Ovary (tissue), 9 donors: ENCODE results near the gene HDDC3. TPM values are rescaled to one million over a fixed set of nuclear protein-coding genes. Genes with fewer than 3 reads are reported as not detected.
"Not testable (repeated sequence)": the region's sequence is repeated elsewhere in the genome, so short reads cannot be mapped to it uniquely, and the experiment has no call there.

ENCODE experiments used
- DNase-seq, 5 donors: peaks; one replicate each; pipeline ENCODE4 v3.0.0-alpha.2; 2019 to 2020
- H3K27ac ChIP-seq, 2 donors: fragments of 200-600 bp; one replicate each; pipeline versions ENCODE4 v1.5.1 to v1.8.0; 2019 to 2022
- H3K27me3 ChIP-seq: fragments of 200-600 bp; one replicate; pipeline ENCODE4 v1.8.0; 2022
- H3K36me3 ChIP-seq: fragments of 200-600 bp; sonication (generic); one replicate; pipeline ENCODE4 v1.5.1; 2019
- H3K4me1 ChIP-seq: one replicate; pipeline ENCODE4 v1.8.1; 2013; ENCODE audit warnings: mild to moderate bottlenecking, moderate library complexity; ENCODE audit not compliant: insufficient read depth
- H3K4me3 ChIP-seq: fragments of 200-600 bp; sonication (generic); one replicate; pipeline ENCODE4 v1.5.1; 2017
- H3K9me3 ChIP-seq, 2 donors: fragments of 200-600 bp in 1 of 2; sonication (generic) in 1 of 2; one replicate each; pipeline versions ENCODE4 v1.5.1 to v1.8.1; 2013 to 2019; ENCODE audit warnings: mild to moderate bottlenecking in 1 of 2, moderate library complexity in 1 of 2
- EP300 ChIP-seq: sonication (generic); formaldehyde crosslinking; IDR thresholded peaks from one replicate; pipeline ENCODE4 v1.6.1; 2017; ENCODE audit warnings: antibody characterized with exemption
- POLR2A ChIP-seq: fragments of 450-650 bp; IDR thresholded peaks from one replicate; pipeline ENCODE4 v1.6.1; 2017; ENCODE audit warnings: antibody characterized with exemption, mild to moderate bottlenecking, moderate library complexity
- WGBS, 3 donors: extraction: QIAGEN DNeasy Blood & Tissue Kit in 1 of 3; methylation state at CpG; one replicate each; pipeline versions ENCODE4 v1.1.5 to v1.1.7; 2013 to 2017; 5-methylcytosine and 5-hydroxymethylcytosine counted together
- intact Hi-C, 4 donors: fragments of 100-400 bp; cut with DNase I; formaldehyde crosslinking; loops; one replicate each; pipeline versions ENCODE4 v1.11.0 to v1.15.1; 2022 to 2023
- polyA plus RNA-seq, 2 donors: library from polyadenylated mRNA; stranded (reverse); fragments of 200-250 nt in 1 of 2; fragments of 350-450 nt in 1 of 2; fragmentation: Illumina TruSeq in 1 of 2; extraction: RNeasy Lipid Tissue Mini Kit (QIAGEN cat#74804) in 1 of 2; gene quantifications; one replicate each; pipeline ENCODE4 v1.2.3, GENCODE V29; 2013 to 2014
- total RNA-seq, 7 donors: library from RNA; depleted of rRNA in 2 of 7; stranded (reverse); fragments of >200 nt in 2 of 7; fragmentation: NEBNext Ultra II Directional in 3 of 7; extraction: Animal tissue kit (Norgen Biotek cat#: 25700) in 3 of 7; gene quantifications; one replicate each; pipeline versions ENCODE4 v1.1.0 to v1.2.4, GENCODE V29; 2016 to 2023
- TF ChIP-seq, protein P1 (sequence below), 3 donors: fragments of 450-650 bp in 2 of 3; fragments of 200-600 bp in 1 of 3; IDR thresholded peaks; one replicate each; pipeline versions ENCODE4 v1.5.1 to v1.8.0; 2016 to 2022; ENCODE audit warnings: antibody characterized with exemption in 3 of 3, mild to moderate bottlenecking in 1 of 3
- donor health status: DM: no; HTN: no; CAD: no; lungs with moderate emphysema.
- donor health status: DM: no; HTN: no; CAD: no.
- donor health status: Bipolar disorder and iron deficiency.
- donor health status: DM: yes; HTN: yes; CAD: no.
- donor health status: DM: no; HTN: no; CAD: no.
- donor health status: DM: yes; HTN: yes; CAD: no.

HDDC3 gene
- total and polyA plus RNA-seq, 9 donors, result 11.7 to 17.2 (median 13.2) TPM

DNA sequence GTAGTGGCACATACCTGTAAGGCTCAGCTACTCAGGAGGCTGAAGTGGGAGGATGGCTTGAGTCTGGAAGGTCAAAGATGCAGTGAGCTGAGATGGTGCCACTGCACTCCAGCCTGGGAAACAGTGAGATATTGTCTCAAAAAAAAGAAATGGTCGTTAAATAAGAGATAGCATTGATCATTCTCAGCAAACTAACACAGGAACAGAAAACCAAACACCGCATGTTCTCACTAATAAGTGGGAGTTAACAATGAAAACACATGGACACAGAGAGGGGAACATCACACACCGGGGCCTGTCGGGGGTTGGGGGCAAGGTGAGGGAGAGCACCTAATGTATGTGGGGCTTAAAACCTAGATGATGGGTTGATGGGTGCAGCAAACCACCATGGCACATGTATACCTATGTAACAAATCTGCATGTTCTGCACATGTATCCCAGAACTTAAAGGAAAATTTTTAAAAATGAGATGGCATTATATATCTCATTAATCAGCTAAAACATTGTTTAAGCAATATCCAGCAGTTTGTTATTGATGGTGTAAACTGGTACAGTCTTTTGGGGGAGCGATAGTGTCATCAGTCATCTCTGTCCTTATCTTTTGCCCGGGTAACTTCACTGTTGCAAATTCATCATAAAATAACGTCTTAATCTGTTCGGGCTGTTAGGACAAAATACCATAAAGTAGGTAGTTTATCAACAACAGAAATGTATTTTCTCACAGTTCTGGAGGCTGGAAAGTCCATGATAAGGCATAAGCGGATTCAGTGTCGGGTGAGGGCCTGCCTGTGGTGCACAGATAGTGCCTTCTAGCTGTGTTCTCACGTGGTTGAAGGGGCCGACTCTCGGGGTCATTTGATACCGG, 30.9 kb downstream of the HDDC3 start:
- Histone ChIP-seq H3K4me3 (no peak overlapping the region), H3K27ac (peak overlapping the region in 1 of 2 donors; percentile 83), H3K4me1 (peaks cover 2% of the 10 kb centered on the region), H3K27me3 (no peaks in the 10 kb centered on the region), H3K9me3 (no peaks in the 10 kb centered on the region), H3K36me3 (no peaks in the 10 kb centered on the region)
- no peak for DNase-seq
- TF ChIP-seq EP300, result no peak
- TF ChIP-seq POLR2A, result no peak
- TF ChIP-seq, protein P1, sequence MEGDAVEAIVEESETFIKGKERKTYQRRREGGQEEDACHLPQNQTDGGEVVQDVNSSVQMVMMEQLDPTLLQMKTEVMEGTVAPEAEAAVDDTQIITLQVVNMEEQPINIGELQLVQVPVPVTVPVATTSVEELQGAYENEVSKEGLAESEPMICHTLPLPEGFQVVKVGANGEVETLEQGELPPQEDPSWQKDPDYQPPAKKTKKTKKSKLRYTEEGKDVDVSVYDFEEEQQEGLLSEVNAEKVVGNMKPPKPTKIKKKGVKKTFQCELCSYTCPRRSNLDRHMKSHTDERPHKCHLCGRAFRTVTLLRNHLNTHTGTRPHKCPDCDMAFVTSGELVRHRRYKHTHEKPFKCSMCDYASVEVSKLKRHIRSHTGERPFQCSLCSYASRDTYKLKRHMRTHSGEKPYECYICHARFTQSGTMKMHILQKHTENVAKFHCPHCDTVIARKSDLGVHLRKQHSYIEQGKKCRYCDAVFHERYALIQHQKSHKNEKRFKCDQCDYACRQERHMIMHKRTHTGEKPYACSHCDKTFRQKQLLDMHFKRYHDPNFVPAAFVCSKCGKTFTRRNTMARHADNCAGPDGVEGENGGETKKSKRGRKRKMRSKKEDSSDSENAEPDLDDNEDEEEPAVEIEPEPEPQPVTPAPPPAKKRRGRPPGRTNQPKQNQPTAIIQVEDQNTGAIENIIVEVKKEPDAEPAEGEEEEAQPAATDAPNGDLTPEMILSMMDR (IDR thresholded peaks at IDR 0.05), result no peak
- 36 to 43% (median 40%) methylated on average over 14 of the region's 14 CpGs for WGBS, 3 donors
- intact Hi-C loops, result loop anchor here in 1 of 4 donors (1.0 kb wide), 1 partner anchor 33 kb away; no protein-coding TSS in a partner anchor

DNA sequence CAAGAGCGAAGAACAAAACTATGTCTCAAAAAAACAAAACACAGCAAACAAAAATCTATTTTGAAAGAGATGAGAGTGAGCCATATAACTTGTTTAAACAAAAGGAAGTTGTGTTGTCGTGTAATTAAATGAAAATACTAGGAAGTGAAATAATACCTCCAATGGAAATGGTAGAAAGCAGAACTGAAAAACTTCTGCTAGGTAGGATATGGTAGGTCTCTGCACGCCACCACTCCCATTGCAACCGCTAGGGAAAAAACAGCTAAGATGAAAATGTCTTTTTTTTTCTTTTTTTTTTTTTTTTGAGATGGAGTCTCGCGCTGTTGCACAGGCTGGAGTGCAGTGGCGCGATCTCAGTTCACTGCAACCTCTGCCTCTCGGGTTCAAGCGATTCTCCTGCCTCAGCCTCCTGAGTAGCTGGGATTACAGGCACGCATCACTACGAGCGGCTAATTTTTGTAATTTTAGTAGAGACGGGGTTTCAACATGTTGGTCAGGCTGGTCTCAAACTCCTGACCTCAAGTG, 35.2 kb downstream of the HDDC3 start:
- intact Hi-C loops, H3K4me1 ChIP-seq: not testable (repeated sequence)
- 91 to 94% (median 92%) methylated on average over 14 of the region's 14 CpGs for WGBS, 3 donors

DNA sequence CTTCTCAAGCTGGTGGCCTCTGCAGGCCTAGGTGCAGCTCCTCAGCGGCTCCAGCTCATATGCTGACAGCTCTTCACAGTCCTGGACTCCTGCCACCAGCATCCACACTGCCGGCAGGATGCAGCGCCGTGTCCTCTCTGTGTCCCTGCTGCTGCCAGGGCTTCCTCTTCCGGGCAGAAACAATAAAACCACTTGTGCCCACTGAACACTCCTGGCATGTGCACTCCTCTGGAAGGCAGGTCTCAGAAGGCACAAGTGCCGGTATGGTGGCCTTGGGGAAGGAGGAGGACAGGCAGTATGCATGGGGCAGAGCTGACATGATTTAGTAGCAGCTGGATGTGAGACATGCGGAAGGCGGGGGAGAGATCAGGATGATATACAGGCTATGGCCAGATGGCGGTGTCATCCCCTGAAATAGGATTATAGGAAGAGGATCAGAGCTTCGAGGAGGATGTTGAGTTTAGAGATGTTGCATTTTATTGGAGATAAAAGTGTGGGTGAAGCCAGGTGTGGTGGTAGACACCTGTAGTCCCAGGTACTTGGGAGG, 36.7 kb downstream of the HDDC3 start:
- Histone ChIP-seq H3K27ac (no peak overlapping the region), H3K4me1 (no peaks in the 10 kb centered on the region), H3K27me3 (no peaks in the 10 kb centered on the region), H3K9me3 (no peaks in the 10 kb centered on the region), H3K36me3 (no peaks in the 10 kb centered on the region), H3K4me3 (no peak overlapping the region)
- no peak for TF ChIP-seq POLR2A
- no peak for DNase-seq
- intact Hi-C loops, result no loop called here
- 48 to 66% (median 58%) methylated on average over 10 of the region's 10 CpGs for WGBS, 3 donors

More for the DNA sequence above, 35.2 kb downstream of the HDDC3 start:
- not testable (repeated sequence) for H3K9me3 ChIP-seq, H3K27ac ChIP-seq, H3K4me3 ChIP-seq, H3K27me3 ChIP-seq, H3K36me3 ChIP-seq, DNase-seq

DNA sequence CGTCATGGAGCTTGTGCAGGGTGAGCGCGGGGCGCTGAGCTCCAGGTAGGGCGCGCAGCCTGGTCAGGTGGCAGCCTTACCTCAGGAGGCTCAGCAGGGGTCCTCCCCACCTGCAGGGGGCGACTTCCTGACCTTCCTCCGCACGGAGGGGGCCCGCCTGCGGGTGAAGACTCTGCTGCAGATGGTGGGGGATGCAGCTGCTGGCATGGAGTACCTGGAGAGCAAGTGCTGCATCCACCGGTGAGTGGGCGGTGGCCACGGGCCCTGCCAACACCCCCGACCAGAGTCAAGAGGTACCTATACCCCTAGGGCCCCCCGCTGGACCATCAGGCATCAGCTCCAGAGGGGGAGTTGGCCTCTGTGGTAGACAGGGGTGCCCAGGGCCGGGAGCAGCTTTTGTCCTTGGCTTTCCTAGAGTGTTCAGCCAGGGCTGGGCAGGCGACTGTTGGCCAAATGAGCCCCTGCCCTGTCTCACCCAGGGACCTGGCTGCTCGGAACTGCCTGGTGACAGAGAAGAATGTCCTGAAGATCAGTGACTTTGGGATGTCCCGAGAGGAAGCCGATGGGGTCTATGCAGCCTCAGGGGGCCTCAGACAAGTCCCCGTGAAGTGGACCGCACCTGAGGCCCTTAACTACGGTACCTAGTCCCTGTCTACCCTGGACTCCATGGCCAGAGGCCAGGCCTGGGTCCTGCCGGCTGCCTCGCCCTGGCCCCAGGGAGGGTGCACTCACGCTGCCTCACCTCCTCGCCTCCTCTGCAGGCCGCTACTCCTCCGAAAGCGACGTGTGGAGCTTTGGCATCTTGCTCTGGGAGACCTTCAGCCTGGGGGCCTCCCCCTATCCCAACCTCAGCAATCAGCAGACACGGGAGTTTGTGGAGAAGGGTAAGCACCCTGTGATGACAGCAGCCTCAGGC, 38.9 kb downstream of the HDDC3 start:
- Histone ChIP-seq H3K4me3 (no peak overlapping the region), H3K27ac (no peak overlapping the region), H3K36me3 (no peaks in the 10 kb centered on the region), H3K4me1 (no peaks in the 10 kb centered on the region), H3K9me3 (no peaks in the 10 kb centered on the region), H3K27me3 (no peaks in the 10 kb centered on the region)
- 89 to 92% (median 90%) methylated on average over 31 to 33 of the region's 33 CpGs for WGBS, 3 donors
- intact Hi-C loops, result no loop called here
- TF ChIP-seq EP300, result no peak
- TF ChIP-seq, protein P1 (IDR thresholded peaks at IDR 0.05), result no peak
- no peak for TF ChIP-seq POLR2A
- no peak for DNase-seq

DNA sequence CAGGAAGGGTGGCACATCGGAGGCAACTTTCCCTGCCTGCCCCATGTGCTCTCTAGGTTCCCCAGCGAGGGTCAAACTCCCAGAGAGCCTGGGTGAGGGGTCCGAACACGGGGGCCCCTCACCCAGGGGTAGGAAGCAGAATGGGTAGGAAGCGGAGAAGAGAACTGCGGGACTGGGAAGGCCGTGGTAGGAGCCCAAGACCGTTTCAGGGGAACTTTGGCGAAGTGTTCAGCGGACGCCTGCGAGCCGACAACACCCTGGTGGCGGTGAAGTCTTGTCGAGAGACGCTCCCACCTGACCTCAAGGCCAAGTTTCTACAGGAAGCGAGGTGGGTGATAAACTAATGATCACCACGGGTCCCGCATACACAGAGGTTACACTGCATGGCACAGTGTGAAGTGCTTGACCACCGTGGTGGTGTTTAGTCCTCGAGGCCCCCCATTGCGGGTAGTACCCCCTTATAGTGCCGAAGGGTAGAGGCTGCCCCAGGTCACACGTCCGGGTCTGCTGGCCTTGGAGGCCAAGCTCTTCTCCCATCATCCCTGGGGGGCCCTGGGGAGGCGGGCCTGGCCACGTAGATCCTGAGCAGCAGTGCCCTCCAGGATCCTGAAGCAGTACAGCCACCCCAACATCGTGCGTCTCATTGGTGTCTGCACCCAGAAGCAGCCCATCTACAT, 39.7 kb downstream of the HDDC3 start:
- no peak overlapping the region for H3K4me3 ChIP-seq
- intact Hi-C loops, result no loop called here
- no peaks in the 10 kb centered on the region for H3K4me1 ChIP-seq
- H3K27ac ChIP-seq, result no peak overlapping the region
- H3K27me3 ChIP-seq, result no peaks in the 10 kb centered on the region
- no peaks in the 10 kb centered on the region for H3K36me3 ChIP-seq
- H3K9me3 ChIP-seq, result no peaks in the 10 kb centered on the region
- no peak for DNase-seq
- no peak for TF ChIP-seq EP300
- TF ChIP-seq, protein P1 (IDR thresholded peaks at IDR 0.05), result no peak
- no peak for TF ChIP-seq POLR2A
- WGBS, 3 donors, result 90 to 92% (median 90%) methylated on average over 29 of the region's 29 CpGs
